Trophoblast cell (in vitro differentiated cells and primary cell): ENCODE results near the gene RANBP17.

Source experiments
- DNase-seq, 2 donors: peaks; one replicate each; pipeline ENCODE4 v3.0.0-alpha.2; 2016
- H2AFZ ChIP-seq: 2 replicates; pipeline ENCODE4 v1.6.1; 2013; ENCODE audit warnings: low read length, moderate library complexity, mild to moderate bottlenecking; ENCODE audit not compliant: insufficient read depth, poor library complexity
- H2AK5ac ChIP-seq: 2 replicates; pipeline ENCODE4 v1.6.1; 2013; ENCODE audit warnings: mild to moderate bottlenecking, low read length
- H2BK120ac ChIP-seq: 2 replicates; pipeline ENCODE4 v1.6.1; 2013; ENCODE audit warnings: low read length, mild to moderate bottlenecking, moderate library complexity; ENCODE audit not compliant: insufficient read depth, poor library complexity
- H2BK12ac ChIP-seq: 2 replicates; pipeline ENCODE4 v1.6.1; 2013; ENCODE audit warnings: mild to moderate bottlenecking, low read length, moderate library complexity
- H2BK5ac ChIP-seq: 2 replicates; pipeline ENCODE4 v1.6.1; 2013; ENCODE audit warnings: low read length, low read depth, moderate library complexity, mild to moderate bottlenecking; ENCODE audit not compliant: poor library complexity
- H3K14ac ChIP-seq: 2 replicates; pipeline ENCODE4 v1.6.1; 2013; ENCODE audit warnings: mild to moderate bottlenecking, low read length
- H3K18ac ChIP-seq: 2 replicates; pipeline ENCODE4 v1.6.1; 2013; ENCODE audit warnings: mild to moderate bottlenecking, low read length
- H3K23ac ChIP-seq: 2 replicates; pipeline ENCODE4 v1.6.1; 2013; ENCODE audit warnings: low read length
- H3K27ac ChIP-seq: 2 replicates; pipeline ENCODE4 v1.5.1; 2013; ENCODE audit warnings: low read depth, mild to moderate bottlenecking, inconsistent platforms, low read length, moderate library complexity
- H3K27me3 ChIP-seq: 2 replicates; pipeline ENCODE4 v1.6.1; 2013; ENCODE audit warnings: inconsistent platforms, mild to moderate bottlenecking, low read length, moderate library complexity; ENCODE audit not compliant: insufficient read depth
- H3K36me3 ChIP-seq, 2 experiments: 1 replicate in 1 of 2; 2 replicates in 1 of 2; pipeline ENCODE4 v1.6.1; 2013; ENCODE audit warnings: low read length in 2 of 2, mild to moderate bottlenecking in 2 of 2, moderate library complexity in 1 of 2; ENCODE audit not compliant: insufficient read depth in 2 of 2, control insufficient read depth in 1 of 2
- H3K4ac ChIP-seq: 2 replicates; pipeline ENCODE4 v1.6.1; 2013; ENCODE audit warnings: low read depth, mild to moderate bottlenecking, low read length, moderate library complexity
- H3K4me1 ChIP-seq, 2 experiments: 1 replicate in 1 of 2; 2 replicates in 1 of 2; pipeline ENCODE4 v1.6.1; 2013; ENCODE audit warnings: low read length in 2 of 2, mild to moderate bottlenecking in 2 of 2, moderate library complexity in 1 of 2; ENCODE audit not compliant: insufficient read depth in 2 of 2, control insufficient read depth in 1 of 2
- H3K4me2 ChIP-seq: 2 replicates; pipeline ENCODE4 v1.6.1; 2013; ENCODE audit warnings: inconsistent platforms, mild to moderate bottlenecking, low read length, moderate library complexity
- H3K4me3 ChIP-seq: 2 replicates; pipeline ENCODE4 v1.5.1; 2013; ENCODE audit warnings: mild to moderate bottlenecking, low read depth, low read length, inconsistent platforms
- H3K79me1 ChIP-seq: one replicate; pipeline ENCODE4 v1.6.1; 2013; ENCODE audit warnings: low read length
- H3K79me2 ChIP-seq: 2 replicates; pipeline ENCODE4 v1.6.1; 2013; ENCODE audit warnings: low read length, mild to moderate bottlenecking; ENCODE audit not compliant: control insufficient read depth, insufficient read depth, poor library complexity
- H3K9ac ChIP-seq: 2 replicates; pipeline ENCODE4 v1.6.1; 2013; ENCODE audit warnings: mild to moderate bottlenecking, low read length
- H3K9me3 ChIP-seq: 2 replicates; pipeline ENCODE4 v1.6.1; 2013; ENCODE audit warnings: low read depth, mild to moderate bottlenecking, control low read depth, inconsistent platforms, low read length; ENCODE audit not compliant: insufficient read depth
- H4K12ac ChIP-seq: 2 replicates; pipeline ENCODE4 v1.6.1; 2013; ENCODE audit warnings: low read depth, mild to moderate bottlenecking, low read length, moderate library complexity
- H4K8ac ChIP-seq: 2 replicates; pipeline ENCODE4 v1.6.1; 2013; ENCODE audit warnings: low read depth, mild to moderate bottlenecking, low read length, moderate library complexity
- H4K91ac ChIP-seq: one replicate; pipeline ENCODE4 v1.6.1; 2013; ENCODE audit warnings: low read depth, mild to moderate bottlenecking, low read length, moderate library complexity
- WGBS: extraction: QIAGEN DNeasy Blood & Tissue Kit; methylation state at CpG from one replicate; pipeline ENCODE4 v1.1.7; 2013; ENCODE audit warnings: missing lambda C conversion rate; ENCODE audit not compliant: insufficient read length, insufficient coverage; ENCODE audit errors: extremely low coverage; 5-methylcytosine and 5-hydroxymethylcytosine counted together

Gene RANBP17

GRCh38 chr5:171093598-171093997, 231.8 kb downstream of the RANBP17 start:
- no peaks in the 10 kb centered on the region for H3K79me2 ChIP-seq
- no peak overlapping the region for H4K91ac ChIP-seq
- no peaks in the 10 kb centered on the region for H3K36me3 ChIP-seq
- no peak overlapping the region for H3K4me2 ChIP-seq
- no peak overlapping the region for H3K4me3 ChIP-seq
- H3K27me3 ChIP-seq: no peaks in the 10 kb centered on the region
- H3K9ac ChIP-seq: no peak overlapping the region
- H3K18ac ChIP-seq: no peak overlapping the region
- DNase-seq: no peak
- no peak overlapping the region for H2AK5ac ChIP-seq
- H2BK120ac ChIP-seq: no peak overlapping the region
- no peak overlapping the region for H4K8ac ChIP-seq
- no peaks in the 10 kb centered on the region for H3K4me1 ChIP-seq
- no peak overlapping the region for H3K4ac ChIP-seq
- no peak overlapping the region for H3K23ac ChIP-seq
- H2BK5ac ChIP-seq: no peak overlapping the region
- H3K9me3 ChIP-seq: no peaks in the 10 kb centered on the region
- H2AFZ ChIP-seq: no peak overlapping the region
- H3K27ac ChIP-seq: no peak overlapping the region
- H3K14ac ChIP-seq: no peak overlapping the region
- H2BK12ac ChIP-seq: no peak overlapping the region
- no peak overlapping the region for H4K12ac ChIP-seq
- H3K79me1 ChIP-seq: no peaks in the 10 kb centered on the region

- no CpG with 5 or more reads among the region's 3 CpGs for WGBS
- Histone ChIP-seq H3K23ac (no peak overlapping the region), H3K4ac (no peak overlapping the region), H3K4me2 (no peak overlapping the region), H3K18ac (no peak overlapping the region), H2BK12ac (no peak overlapping the region), H3K27me3 (no peaks in the 10 kb centered on the region), H3K27ac (no peak overlapping the region), H4K12ac (no peak overlapping the region), H4K91ac (no peak overlapping the region), H3K79me1 (no peaks in the 10 kb centered on the region), H2BK5ac (no peak overlapping the region), H2BK120ac (no peak overlapping the region), H4K8ac (no peak overlapping the region), H3K4me1 (no peaks in the 10 kb centered on the region), H3K9me3 (no peaks in the 10 kb centered on the region), H3K79me2 (no peaks in the 10 kb centered on the region), H3K14ac (no peak overlapping the region), H3K36me3 (no peaks in the 10 kb centered on the region), H3K9ac (no peak overlapping the region), H2AK5ac (no peak overlapping the region), H2AFZ (no peak overlapping the region), H3K4me3 (no peak overlapping the region)
- DNase-seq: no peak
Measured at GRCh38 chr5:171094356-171094755, 232.5 kb downstream of the RANBP17 start.

DNA sequence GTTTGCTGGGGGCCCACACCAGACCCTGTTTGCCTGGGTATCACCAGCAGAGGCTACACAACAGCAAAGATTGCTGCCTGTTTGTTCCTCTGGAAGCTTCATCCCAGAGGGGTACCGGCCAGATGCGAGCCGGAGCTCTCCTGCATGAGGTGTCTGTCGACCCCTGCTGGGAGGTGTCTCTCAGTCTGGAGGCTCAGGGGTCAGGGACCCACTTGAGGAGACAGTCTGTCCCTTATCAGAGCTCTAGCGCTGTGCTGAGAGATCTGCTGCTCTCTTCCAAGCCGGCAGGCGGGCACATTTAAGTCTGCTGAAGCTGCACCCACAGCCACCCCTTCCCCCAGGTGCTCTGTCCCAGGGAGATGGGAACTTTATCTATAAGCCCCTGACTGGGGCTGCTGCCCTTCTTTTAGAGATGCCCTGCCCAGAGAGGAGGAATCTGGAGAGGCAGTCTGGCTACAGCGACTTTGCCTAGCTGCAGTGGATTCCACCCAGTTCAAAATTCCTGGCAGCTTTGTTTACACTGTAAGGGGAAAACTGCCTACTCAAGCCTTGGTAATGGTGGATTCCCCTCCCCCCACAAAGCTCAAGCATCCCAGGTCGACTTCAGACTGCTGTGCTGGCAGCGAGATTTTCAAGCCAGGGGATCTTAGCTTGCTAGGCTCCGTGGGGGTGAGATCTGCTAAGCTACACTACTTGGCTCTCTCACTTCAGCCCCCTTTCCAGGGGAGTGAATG, 241.2 kb downstream of the RANBP17 start:
- Histone ChIP-seq H2AFZ (no peak overlapping the region), H3K14ac (no peak overlapping the region), H2BK5ac (no peak overlapping the region), H3K9me3 (no peaks in the 10 kb centered on the region), H3K18ac (no peak overlapping the region), H3K36me3 (no peaks in the 10 kb centered on the region), H3K27ac (no peak overlapping the region), H3K4me1 (no peaks in the 10 kb centered on the region), H2BK12ac (no peak overlapping the region), H3K4ac (no peak overlapping the region), H3K4me3 (no peak overlapping the region), H3K9ac (no peak overlapping the region), H4K91ac (no peak overlapping the region), H3K79me2 (no peaks in the 10 kb centered on the region), H2AK5ac (no peak overlapping the region), H3K23ac (no peak overlapping the region), H4K8ac (no peak overlapping the region), H3K79me1 (no peaks in the 10 kb centered on the region), H4K12ac (no peak overlapping the region), H3K27me3 (no peaks in the 10 kb centered on the region), H2BK120ac (no peak overlapping the region), H3K4me2 (no peak overlapping the region)
- no CpG with 5 or more reads among the region's 11 CpGs for WGBS
- DNase-seq: no peak

DNA sequence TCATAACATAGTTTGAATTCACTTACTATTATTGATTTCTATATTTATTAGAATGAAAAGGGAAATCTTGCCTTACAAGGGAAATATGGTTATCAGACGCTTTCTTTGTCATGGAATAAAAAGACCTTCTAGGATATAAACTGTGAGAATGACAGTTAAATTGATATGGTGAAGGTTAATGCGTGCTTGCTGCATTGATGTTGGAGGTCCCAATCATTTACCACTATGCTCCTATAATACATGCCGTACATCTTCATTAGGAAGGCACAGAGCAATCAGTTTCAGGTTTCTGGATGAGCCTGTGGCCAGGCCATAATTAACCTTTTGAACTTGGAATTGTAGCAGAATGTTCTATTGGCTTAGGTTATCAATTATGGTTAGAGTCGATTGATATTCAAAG, 245.9 kb downstream of the RANBP17 start:
- no peak overlapping the region for H2AFZ ChIP-seq
- H3K4me2 ChIP-seq: no peak overlapping the region
- H3K9ac ChIP-seq: no peak overlapping the region
- no peak overlapping the region for H3K4ac ChIP-seq
- H3K27ac ChIP-seq: no peak overlapping the region
- H2AK5ac ChIP-seq: no peak overlapping the region
- H4K12ac ChIP-seq: no peak overlapping the region
- no CpG with 5 or more reads among the region's 4 CpGs for WGBS
- no peaks in the 10 kb centered on the region for H3K36me3 ChIP-seq
- no peak overlapping the region for H3K23ac ChIP-seq
- no peaks in the 10 kb centered on the region for H3K9me3 ChIP-seq
- no peak overlapping the region for H3K4me3 ChIP-seq
- no peak overlapping the region for H2BK5ac ChIP-seq
- H4K8ac ChIP-seq: no peak overlapping the region
- H3K27me3 ChIP-seq: no peaks in the 10 kb centered on the region
- H2BK12ac ChIP-seq: no peak overlapping the region
- H3K79me2 ChIP-seq: no peaks in the 10 kb centered on the region
- no peak overlapping the region for H3K18ac ChIP-seq
- no peak overlapping the region for H3K14ac ChIP-seq
- no peaks in the 10 kb centered on the region for H3K4me1 ChIP-seq
- H4K91ac ChIP-seq: no peak overlapping the region
- H3K79me1 ChIP-seq: no peaks in the 10 kb centered on the region
- H2BK120ac ChIP-seq: no peak overlapping the region
- no peak for DNase-seq
